ENCODE data around the gene MPIG6B. TPM values are rescaled to one million over a fixed set of nuclear protein-coding genes. Genes with fewer than 3 reads are reported as not detected.

MPIG6B gene
- total RNA-seq, 1 donor from 2014 or later = not detected

DNA sequence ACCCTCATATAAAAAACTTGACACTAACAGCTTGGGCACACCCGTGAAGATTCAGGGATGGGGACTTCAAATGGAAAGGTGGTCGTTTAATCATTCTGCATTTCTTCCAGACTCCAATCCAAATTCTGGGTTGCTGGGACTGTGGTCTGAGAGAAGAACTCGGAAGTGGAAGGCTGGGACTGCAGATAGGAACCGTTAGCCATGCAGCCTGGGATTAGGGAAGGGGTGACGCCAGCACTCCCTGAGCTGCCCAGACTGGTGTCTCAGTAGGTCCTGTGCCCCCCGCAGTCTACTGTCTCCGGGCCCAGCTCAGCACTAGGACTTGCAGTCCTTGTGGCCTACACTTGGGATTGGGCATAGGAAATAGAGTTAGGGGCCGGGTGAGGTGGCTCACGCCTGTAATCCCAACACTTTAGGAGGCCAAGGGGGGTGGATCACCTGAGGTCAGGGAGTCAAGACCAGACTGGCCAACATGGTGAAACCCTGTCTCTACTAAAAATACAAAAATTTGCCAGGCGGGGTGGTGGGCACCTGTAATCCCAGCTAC is 13.7 kb downstream of the MPIG6B start:
- Histone ChIP-seq H3K4me1 (peaks cover 43% of the 10 kb centered on the region), H3K27me3 (no peaks in the 10 kb centered on the region), H3K27ac (peak overlapping the region; percentile 8), H3K4me2 (peak overlapping the region; percentile 99), H3F3A (ENCODE audit: low read depth) (peaks cover 65% of the 10 kb centered on the region), H4K20me1 (ENCODE audit: low read depth) (peaks cover 15% of the 10 kb centered on the region), H3K9me3 (ENCODE audit: low read depth) (no peaks in the 10 kb centered on the region), H3K79me2 (ENCODE audit: low read depth) (peaks cover 47% of the 10 kb centered on the region), H2AFZ (replicated peaks) (no peak overlapping the region), H3K9ac (no peak overlapping the region), H3K36me3 (peaks cover under 1% of the 10 kb centered on the region), H3K4me3 (peak overlapping the region; percentile 92)
- DNase-seq (ENCODE audit: low spot score) = peak; percentile 41
- Mint-ChIP-seq H3K9me3 (no peaks in the 10 kb centered on the region), H3K27me3 (ENCODE audit: insufficient read depth, low read depth) (peaks cover 2% of the 10 kb centered on the region), H3K4me3 (peak overlapping the region; percentile 94), H3K36me3 (peaks cover 18% of the 10 kb centered on the region), H3K4me1 (peaks cover 68% of the 10 kb centered on the region), H3K27ac (peak overlapping the region; percentile 100)
- TF ChIP-seq EZH2 (IDR thresholded peaks at IDR 0.05) = no peak
- TF ChIP-seq, protein P1, sequence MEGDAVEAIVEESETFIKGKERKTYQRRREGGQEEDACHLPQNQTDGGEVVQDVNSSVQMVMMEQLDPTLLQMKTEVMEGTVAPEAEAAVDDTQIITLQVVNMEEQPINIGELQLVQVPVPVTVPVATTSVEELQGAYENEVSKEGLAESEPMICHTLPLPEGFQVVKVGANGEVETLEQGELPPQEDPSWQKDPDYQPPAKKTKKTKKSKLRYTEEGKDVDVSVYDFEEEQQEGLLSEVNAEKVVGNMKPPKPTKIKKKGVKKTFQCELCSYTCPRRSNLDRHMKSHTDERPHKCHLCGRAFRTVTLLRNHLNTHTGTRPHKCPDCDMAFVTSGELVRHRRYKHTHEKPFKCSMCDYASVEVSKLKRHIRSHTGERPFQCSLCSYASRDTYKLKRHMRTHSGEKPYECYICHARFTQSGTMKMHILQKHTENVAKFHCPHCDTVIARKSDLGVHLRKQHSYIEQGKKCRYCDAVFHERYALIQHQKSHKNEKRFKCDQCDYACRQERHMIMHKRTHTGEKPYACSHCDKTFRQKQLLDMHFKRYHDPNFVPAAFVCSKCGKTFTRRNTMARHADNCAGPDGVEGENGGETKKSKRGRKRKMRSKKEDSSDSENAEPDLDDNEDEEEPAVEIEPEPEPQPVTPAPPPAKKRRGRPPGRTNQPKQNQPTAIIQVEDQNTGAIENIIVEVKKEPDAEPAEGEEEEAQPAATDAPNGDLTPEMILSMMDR (IDR thresholded peaks at IDR 0.05) = no peak
- no peak for TF ChIP-seq EZH2phosphoT487 (IDR thresholded peaks at IDR 0.05)

DNA sequence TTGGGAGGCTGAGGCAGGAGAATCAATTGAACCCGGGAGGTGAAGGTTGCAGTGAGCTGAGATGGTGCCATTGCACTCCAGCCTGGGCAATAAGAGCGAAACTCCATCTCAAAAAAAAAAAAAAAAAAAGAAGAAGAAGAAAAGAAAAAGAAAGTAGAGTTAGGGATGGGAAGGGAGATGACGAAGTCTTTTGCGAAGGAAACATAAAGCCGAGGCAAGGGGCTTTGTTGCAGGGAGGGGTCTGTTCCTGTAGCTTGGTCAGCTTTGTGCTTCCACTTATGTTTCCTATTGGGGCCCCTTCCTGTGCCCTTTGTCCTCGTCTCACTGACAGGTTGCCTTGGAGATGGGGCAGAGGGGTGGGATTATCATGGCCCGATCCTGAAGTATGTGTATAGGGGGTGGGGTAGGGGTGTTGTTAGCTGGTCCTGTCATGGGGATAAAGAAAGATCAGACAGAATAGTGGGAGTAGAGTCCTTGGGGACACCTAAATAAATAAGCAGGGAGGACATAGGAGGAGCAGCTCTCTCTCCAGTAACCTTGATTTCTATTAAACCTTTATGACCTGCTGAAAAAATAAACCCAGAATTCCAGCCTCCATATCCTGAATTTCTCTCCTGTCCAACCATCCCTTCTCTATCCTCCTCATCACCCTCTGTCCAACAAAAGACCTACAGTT is 14.3 kb downstream of the MPIG6B start:
- Histone ChIP-seq H3K27me3 (no peaks in the 10 kb centered on the region), H2AFZ (replicated peaks) (peak overlapping the region; percentile 11), H3K9me3 (ENCODE audit: low read depth) (no peaks in the 10 kb centered on the region), H3K9ac (no peak overlapping the region), H4K20me1 (ENCODE audit: low read depth) (peaks cover 15% of the 10 kb centered on the region), H3F3A (ENCODE audit: low read depth) (peaks cover 58% of the 10 kb centered on the region), H3K4me3 (peak overlapping the region; percentile 92), H3K27ac (peak overlapping the region; percentile 85), H3K36me3 (no peaks in the 10 kb centered on the region), H3K79me2 (ENCODE audit: low read depth) (peaks cover 47% of the 10 kb centered on the region), H3K4me1 (peaks cover 43% of the 10 kb centered on the region), H3K4me2 (peak overlapping the region; percentile 99)
- TF ChIP-seq, protein P1 (IDR thresholded peaks at IDR 0.05) = no peak
- TF ChIP-seq EZH2 (IDR thresholded peaks at IDR 0.05) (no peak), EZH2phosphoT487 (IDR thresholded peaks at IDR 0.05) (no peak)
- peaks cover 2% of the 10 kb centered on the region for H3K27me3 Mint-ChIP-seq (ENCODE audit: insufficient read depth, low read depth)
- DNase-seq (ENCODE audit: low spot score) = peak; percentile 87
- peak overlapping the region; percentile 100 for H3K27ac Mint-ChIP-seq
- no peaks in the 10 kb centered on the region for H3K9me3 Mint-ChIP-seq
- peak overlapping the region; percentile 94 for H3K4me3 Mint-ChIP-seq
- peaks cover 68% of the 10 kb centered on the region for H3K4me1 Mint-ChIP-seq
- peaks cover 16% of the 10 kb centered on the region for H3K36me3 Mint-ChIP-seq

DNA sequence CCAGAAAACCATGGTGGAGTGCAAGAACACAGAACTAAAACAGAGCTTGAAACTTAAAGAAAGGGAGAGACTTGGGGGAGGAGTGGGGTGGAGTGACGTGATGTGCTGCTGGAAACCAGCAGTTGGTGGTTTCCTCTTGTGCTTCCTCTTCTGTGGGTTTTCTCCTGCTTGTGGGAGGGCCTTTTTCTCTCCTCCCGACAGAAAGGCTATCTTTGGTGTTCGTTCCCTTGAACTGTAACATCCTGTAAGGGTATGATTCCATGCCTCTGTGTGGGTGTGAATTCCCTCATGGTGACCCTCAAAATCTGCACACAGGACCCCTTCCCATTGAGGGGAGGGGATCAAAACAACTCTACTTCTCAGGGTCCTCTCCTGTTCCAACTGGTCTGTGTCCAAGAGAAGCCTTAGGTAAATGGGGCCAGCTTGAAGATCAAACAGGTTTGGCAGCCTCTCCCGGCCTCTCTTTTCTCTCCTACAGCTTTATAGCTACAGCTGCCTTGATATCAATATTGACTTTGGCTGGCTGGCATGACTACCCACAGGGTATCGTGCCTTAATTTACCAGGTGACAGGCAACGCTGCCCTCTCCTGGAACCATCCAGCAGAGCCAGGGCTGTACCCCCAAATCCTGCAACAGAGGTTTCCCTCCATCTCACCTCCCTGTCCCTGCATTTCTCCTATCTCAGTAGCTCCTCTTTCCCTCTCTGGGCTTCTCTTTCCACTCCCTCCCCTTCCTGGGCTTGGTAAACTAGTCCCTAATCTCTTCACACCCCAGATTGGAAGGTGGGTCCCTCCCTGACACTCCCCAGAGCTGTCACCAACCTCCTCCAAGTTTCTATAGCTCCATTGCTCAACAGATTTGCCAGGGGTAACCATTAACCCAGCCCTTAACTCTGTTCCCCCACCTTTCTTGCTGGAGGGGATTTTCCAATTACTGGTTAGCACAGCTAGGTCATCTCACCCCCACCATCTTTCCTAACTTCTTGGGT is 15.1 kb downstream of the MPIG6B start:
- no peak for DNase-seq (ENCODE audit: low spot score)
- peak overlapping the region; percentile 100 for H3K27ac Mint-ChIP-seq
- no peaks in the 10 kb centered on the region for H3K9me3 Mint-ChIP-seq
- H3K4me2 ChIP-seq = peak overlapping the region; percentile 99
- peak overlapping the region; percentile 94 for H3K4me3 Mint-ChIP-seq
- peaks cover 15% of the 10 kb centered on the region for H4K20me1 ChIP-seq (ENCODE audit: low read depth)
- H3K79me2 ChIP-seq (ENCODE audit: low read depth) = peaks cover 47% of the 10 kb centered on the region
- peaks cover 20% of the 10 kb centered on the region for H3K36me3 Mint-ChIP-seq
- H3K9ac ChIP-seq = no peak overlapping the region
- H3K27me3 ChIP-seq = no peaks in the 10 kb centered on the region
- no peaks in the 10 kb centered on the region for H3K9me3 ChIP-seq (ENCODE audit: low read depth)
- no peaks in the 10 kb centered on the region for H3K36me3 ChIP-seq
- H3K4me1 ChIP-seq = peaks cover 44% of the 10 kb centered on the region
- peaks cover 53% of the 10 kb centered on the region for H3F3A ChIP-seq (ENCODE audit: low read depth)
- peak overlapping the region; percentile 85 for H3K27ac ChIP-seq
- TF ChIP-seq EZH2 (IDR thresholded peaks at IDR 0.05) = no peak
- TF ChIP-seq, protein P1 (IDR thresholded peaks at IDR 0.05) = peak; percentile 39
- TF ChIP-seq EZH2phosphoT487 (IDR thresholded peaks at IDR 0.05) = no peak
- peaks cover 71% of the 10 kb centered on the region for H3K4me1 Mint-ChIP-seq
- H3K4me3 ChIP-seq = peak overlapping the region; percentile 92
- peaks cover 5% of the 10 kb centered on the region for H3K27me3 Mint-ChIP-seq (ENCODE audit: insufficient read depth, low read depth)
- H2AFZ ChIP-seq (replicated peaks) = peak overlapping the region; percentile 11

Measured in neural progenitor cell (in vitro differentiated cells).